KMS-11 (cell line): Measurements from ENCODE around the gene PIANP.
"Not testable (repeated sequence)": the region's sequence is repeated elsewhere in the genome, so short reads cannot be mapped to it uniquely, and the experiment has no call there.

Experiments used
- H2AFZ ChIP-seq: fragments of 200-600 bp; sonication (generic); 2 replicates; pipeline ENCODE4 v1.6.1; 2016; ENCODE audit warnings: antibody characterized with exemption, mixed run types, low read depth
- H3K27ac ChIP-seq: fragments of 200-600 bp; sonication (generic); 2 replicates; pipeline ENCODE4 v1.6.1; 2016; ENCODE audit warnings: mild to moderate bottlenecking, mixed run types
- H3K27me3 ChIP-seq: fragments of 200-600 bp; sonication (generic); 2 replicates; pipeline ENCODE4 v1.6.1; 2017; ENCODE audit warnings: mild to moderate bottlenecking, low read depth, mixed run types, moderate library complexity; ENCODE audit not compliant: insufficient read depth
- H3K36me3 ChIP-seq: fragments of 200-600 bp; sonication (generic); 2 replicates; pipeline ENCODE4 v1.6.1; 2017; ENCODE audit warnings: mild to moderate bottlenecking, mixed run types; ENCODE audit not compliant: insufficient read depth
- H3K4me1 ChIP-seq: fragments of 200-600 bp; sonication (generic); 2 replicates; pipeline ENCODE4 v1.6.1; 2016; ENCODE audit warnings: mild to moderate bottlenecking, low read depth, mixed run types; ENCODE audit not compliant: poor library complexity, severe bottlenecking
- H3K4me2 ChIP-seq: fragments of 200-600 bp; sonication (generic); 2 replicates; pipeline ENCODE4 v1.7.0; 2016; ENCODE audit warnings: mild to moderate bottlenecking, mixed run types
- H3K4me3 ChIP-seq: fragments of 200-600 bp; sonication (generic); IDR thresholded peaks from 2 replicates; pipeline ENCODE4 v1.6.1; 2017; ENCODE audit warnings: low read depth, low read length, mixed read lengths; ENCODE audit not compliant: insufficient read depth
- H3K79me2 ChIP-seq: fragments of 200-600 bp; sonication (generic); 2 replicates; pipeline ENCODE4 v1.6.1; 2016; ENCODE audit warnings: low read depth, mixed run types; ENCODE audit not compliant: insufficient read depth
- H3K9ac ChIP-seq: fragments of 200-600 bp; sonication (generic); 2 replicates; pipeline ENCODE4 v1.6.1; 2016; ENCODE audit warnings: mild to moderate bottlenecking, mixed run types
- H4K20me1 ChIP-seq: fragments of 200-600 bp; sonication (generic); 2 replicates; pipeline ENCODE4 v1.6.1; 2016; ENCODE audit warnings: mild to moderate bottlenecking, mixed run types; ENCODE audit not compliant: insufficient read depth
- CTCF ChIP-seq: fragments of 200-600 bp; sonication (generic); conservative IDR thresholded peaks from 2 replicates; pipeline ENCODE4 v1.6.1; 2017; ENCODE audit warnings: low read depth, mild to moderate bottlenecking, antibody characterized with exemption, low read length, moderate library complexity, mixed read lengths

The PIANP gene

DNA sequence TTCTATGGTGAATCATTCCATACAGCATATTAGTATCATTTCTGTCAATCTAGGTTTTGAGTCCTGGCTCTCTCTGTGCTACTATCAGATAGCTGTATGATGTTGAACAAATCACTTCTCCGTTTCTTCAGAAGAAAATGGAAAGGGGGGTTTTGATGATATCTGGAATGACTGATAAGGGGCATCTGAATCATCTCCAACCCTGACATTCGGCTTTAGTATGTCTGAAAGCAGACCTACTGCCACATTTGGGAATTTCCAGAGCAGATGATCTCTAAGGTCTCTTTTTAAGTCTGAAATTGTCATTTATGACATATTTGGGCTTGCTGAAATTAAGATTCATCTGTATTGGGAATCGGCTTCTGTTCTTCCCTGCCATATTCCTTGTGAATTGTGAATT lies 42.2 kb upstream of the PIANP start:
- no peaks in the 10 kb centered on the region for H3K79me2 ChIP-seq
- H3K27me3 ChIP-seq, result no peaks in the 10 kb centered on the region
- H3K4me2 ChIP-seq, result no peak overlapping the region
- H4K20me1 ChIP-seq, result no peaks in the 10 kb centered on the region
- H3K4me1 ChIP-seq, result no peaks in the 10 kb centered on the region
- H3K27ac ChIP-seq, result no peak overlapping the region
- no peak overlapping the region for H3K4me3 ChIP-seq
- no peaks in the 10 kb centered on the region for H3K36me3 ChIP-seq
- no peak overlapping the region for H2AFZ ChIP-seq
- H3K9ac ChIP-seq, result no peak overlapping the region
- TF ChIP-seq CTCF, result no peak

DNA sequence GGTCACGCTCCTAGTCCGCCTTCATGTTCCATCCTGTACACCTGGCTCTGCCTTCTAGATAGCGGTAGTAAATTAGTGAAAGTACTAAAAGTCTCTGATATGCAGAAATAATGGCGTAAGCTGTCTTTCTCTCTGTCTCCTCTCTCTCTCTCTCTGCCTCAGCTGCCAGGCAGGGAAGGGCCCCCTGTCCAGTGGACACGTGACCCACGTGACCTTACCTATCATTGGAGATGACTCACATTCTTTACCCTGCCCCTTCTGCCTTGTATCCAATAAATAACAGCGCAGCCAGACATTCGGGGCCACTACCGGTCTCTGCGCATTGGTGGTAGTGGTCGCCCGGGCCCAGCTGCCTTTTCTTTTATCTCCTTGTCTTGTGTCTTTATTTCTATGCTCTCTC lies 41.5 kb upstream of the PIANP start:
- not testable (repeated sequence) for H3K4me3 ChIP-seq, H3K4me2 ChIP-seq, H3K9ac ChIP-seq, H3K4me1 ChIP-seq, H3K27me3 ChIP-seq, H4K20me1 ChIP-seq, H3K79me2 ChIP-seq, H3K36me3 ChIP-seq, H3K27ac ChIP-seq, H2AFZ ChIP-seq

GRCh38 chr12:6736754-6737153 lies 36.1 kb upstream of the PIANP start:
- H4K20me1 ChIP-seq, result no peaks in the 10 kb centered on the region
- H3K4me2 ChIP-seq, result no peak overlapping the region
- TF ChIP-seq CTCF, result no peak
- peaks cover 6% of the 10 kb centered on the region for H3K4me1 ChIP-seq
- no peaks in the 10 kb centered on the region for H3K27me3 ChIP-seq
- H3K9ac ChIP-seq, result no peak overlapping the region
- H2AFZ ChIP-seq, result no peak overlapping the region
- no peaks in the 10 kb centered on the region for H3K36me3 ChIP-seq
- no peaks in the 10 kb centered on the region for H3K79me2 ChIP-seq
- H3K4me3 ChIP-seq, result no peak overlapping the region
- no peak overlapping the region for H3K27ac ChIP-seq

GRCh38 chr12:6735448-6736191 lies 35.0 kb upstream of the PIANP start:
- no peaks in the 10 kb centered on the region for H3K79me2 ChIP-seq
- no peak overlapping the region for H3K27ac ChIP-seq
- no peaks in the 10 kb centered on the region for H3K36me3 ChIP-seq
- no peak overlapping the region for H3K4me2 ChIP-seq
- H4K20me1 ChIP-seq, result no peaks in the 10 kb centered on the region
- peak; percentile 38; the same call in 1 of the 2 replicates for TF ChIP-seq CTCF
- H3K4me3 ChIP-seq, result no peak overlapping the region
- H3K4me1 ChIP-seq, result peaks cover 6% of the 10 kb centered on the region
- H2AFZ ChIP-seq, result no peak overlapping the region
- no peaks in the 10 kb centered on the region for H3K27me3 ChIP-seq
- no peak overlapping the region for H3K9ac ChIP-seq
